RWPE1 (cell line): ENCODE results near the gene MST1.

Experiments used
- CTCF ChIA-PET: fragments of 350-600 bp; sonication (Branson Sonifier 250); formaldehyde crosslinking; extraction: SDS; loops from one replicate; lab custom pipeline; 2021; lab: Yijun Ruan, JAX
- POLR2A ChIA-PET: fragments of 400-600 bp; formaldehyde crosslinking; extraction: SDS; loops from one replicate; lab custom pipeline; 2020; ENCODE audit warnings: antibody characterized with exemption; ENCODE audit not compliant: low non-redundant PET; lab: Yijun Ruan, JAX
- DNase-seq: peaks from one replicate; pipeline ENCODE4 v3.0.0; 2012; ENCODE audit warnings: low spot score
- H3K27ac ChIP-seq: fragments of 450-650 bp; 2 replicates; pipeline ENCODE4 v1.5.1; 2017
- CTCF ChIP-seq: fragments of 450-650 bp; conservative IDR thresholded peaks from 2 replicates; pipeline ENCODE4 v1.5.1; 2017; ENCODE audit warnings: low read depth, mild to moderate bottlenecking

The MST1 gene

GRCh38 chr3:49667701-49668413 is 21.4 kb downstream of the MST1 start:
- H3K27ac ChIP-seq, result peak overlapping the region; percentile 87
- TF ChIP-seq CTCF, result no peak
- ChIA-PET CTCF (no interaction called here), POLR2A (no interaction called here)
- DNase-seq, result no peak

GRCh38 chr3:49666592-49666991 is 22.7 kb downstream of the MST1 start:
- no peak for DNase-seq
- H3K27ac ChIP-seq, result no peak overlapping the region
- CTCF ChIA-PET, result interaction anchor here (0.7 kb wide), 1 partner anchor 127 kb away, joined by 4 read pairs; no protein-coding TSS in a partner anchor
- TF ChIP-seq CTCF, result no peak
- POLR2A ChIA-PET, result no interaction called here

GRCh38 chr3:49665822-49666519 is 23.3 kb downstream of the MST1 start:
- H3K27ac ChIP-seq, result peak overlapping the region; percentile 29
- no peak for DNase-seq
- TF ChIP-seq CTCF, result no peak
- POLR2A ChIA-PET, result no interaction called here
- CTCF ChIA-PET, result interaction anchor here (0.7 to 2.5 kb wide), 2 partner anchors 126 kb away, joined by 4 to 10 read pairs; no protein-coding TSS in a partner anchor

GRCh38 chr3:49664300-49664699 is 25.0 kb downstream of the MST1 start:
- CTCF ChIA-PET, result interaction anchor here (2.5 kb wide), 1 partner anchor 125 kb away, joined by 10 read pairs; no protein-coding TSS in a partner anchor

GRCh38 chr3:49663831-49664230 is 25.4 kb downstream of the MST1 start:
- DNase-seq, result no peak
- no peak overlapping the region for H3K27ac ChIP-seq
- ChIA-PET CTCF (interaction anchor here (2.5 kb wide), 1 partner anchor 124 kb away, joined by 10 read pairs; no protein-coding TSS in a partner anchor), POLR2A (no interaction called here)
- TF ChIP-seq CTCF, result no peak

More at GRCh38 chr3:49664300-49664699, 25.0 kb downstream of the MST1 start:
- DNase-seq, result no peak
- H3K27ac ChIP-seq, result no peak overlapping the region
- TF ChIP-seq CTCF, result no peak
- POLR2A ChIA-PET, result no interaction called here

GRCh38 chr3:49662720-49663413 is 26.4 kb downstream of the MST1 start:
- ChIA-PET POLR2A (no interaction called here), CTCF (interaction anchor here (0.6 kb wide), 1 partner anchor 9 kb away, joined by 3 read pairs; no protein-coding TSS in a partner anchor)
- DNase-seq, result no peak
- H3K27ac ChIP-seq, result no peak overlapping the region
- no peak for TF ChIP-seq CTCF
